Measurements from ENCODE around the gene TBC1D19.

Gene TBC1D19

GRCh38 chr4:26785810-26786209 lies 201.9 kb downstream of the TBC1D19 start:
- no peak for DNase-seq

DNA sequence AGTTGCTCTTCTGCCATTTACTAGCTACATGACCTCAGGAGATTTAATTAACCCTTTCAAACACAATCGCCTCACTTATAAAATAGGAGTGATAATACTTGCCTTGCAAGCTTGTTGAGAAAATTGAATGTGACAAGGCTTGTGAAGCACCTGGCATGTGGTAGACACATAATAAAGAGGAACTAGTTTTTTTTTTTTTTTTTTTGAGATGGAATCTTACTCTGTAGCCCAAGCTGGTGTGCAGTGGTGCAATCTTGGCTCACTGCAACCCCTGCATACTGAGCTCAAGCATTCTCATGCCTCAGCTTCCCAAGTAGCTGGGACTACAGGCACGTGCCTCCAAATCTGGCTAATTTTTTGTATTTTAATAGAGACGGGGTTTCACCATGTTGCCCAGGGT lies 203.0 kb downstream of the TBC1D19 start:
- DNase-seq = no peak

GRCh38 chr4:26787461-26788340 lies 203.8 kb downstream of the TBC1D19 start:
- DNase-seq = peak; percentile 63

GRCh38 chr4:26788341-26788733 lies 204.5 kb downstream of the TBC1D19 start:
- DNase-seq = no peak

GRCh38 chr4:26789208-26789607 lies 205.3 kb downstream of the TBC1D19 start:
- no peak for DNase-seq

DNA sequence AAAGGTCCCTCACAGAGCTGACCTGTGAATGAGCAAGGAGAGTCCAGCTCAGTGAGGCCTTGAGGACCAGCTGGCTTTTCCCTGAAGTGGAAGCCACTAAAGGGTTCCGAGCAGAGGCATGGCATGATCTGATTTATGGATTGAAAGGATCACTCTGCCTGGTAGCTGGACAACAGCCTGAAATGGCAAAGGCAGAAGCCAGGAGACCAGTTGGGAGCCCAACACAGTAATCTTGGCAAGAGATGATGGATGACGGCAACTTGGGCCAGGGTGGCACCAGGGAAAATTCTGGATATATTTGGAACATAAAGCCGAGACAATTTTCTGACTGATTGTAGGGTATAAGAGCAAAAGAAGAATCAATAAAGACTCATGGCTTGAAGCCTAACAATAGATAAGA lies 207.5 kb downstream of the TBC1D19 start:
- DNase-seq = no peak

GRCh38 chr4:26792639-26793038 lies 208.8 kb downstream of the TBC1D19 start:
- no peak for DNase-seq

GRCh38 chr4:26793735-26794134 lies 209.9 kb downstream of the TBC1D19 start:
- no peak for DNase-seq

GRCh38 chr4:26796081-26796480 lies 212.2 kb downstream of the TBC1D19 start:
- no peak for DNase-seq

DNA sequence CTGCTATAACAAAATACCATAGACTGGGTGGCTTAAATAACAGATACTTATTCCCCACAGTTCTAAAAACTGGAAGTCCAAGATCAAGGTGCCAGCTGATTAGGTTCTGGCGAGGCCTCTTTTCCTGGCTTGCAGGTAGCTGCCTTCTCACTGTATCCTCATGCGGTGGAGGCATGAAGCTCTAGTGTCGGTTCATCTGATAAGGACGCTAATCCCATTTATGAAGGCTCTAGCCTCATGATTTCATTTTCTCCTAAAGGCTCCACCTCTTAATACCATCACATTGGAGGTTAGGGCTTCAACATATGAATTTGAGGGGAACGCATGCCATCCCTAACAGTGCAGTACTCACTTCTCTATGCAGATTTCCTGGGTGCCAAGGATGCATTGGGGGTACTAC lies 218.9 kb downstream of the TBC1D19 start:
- DNase-seq = no peak

DNA sequence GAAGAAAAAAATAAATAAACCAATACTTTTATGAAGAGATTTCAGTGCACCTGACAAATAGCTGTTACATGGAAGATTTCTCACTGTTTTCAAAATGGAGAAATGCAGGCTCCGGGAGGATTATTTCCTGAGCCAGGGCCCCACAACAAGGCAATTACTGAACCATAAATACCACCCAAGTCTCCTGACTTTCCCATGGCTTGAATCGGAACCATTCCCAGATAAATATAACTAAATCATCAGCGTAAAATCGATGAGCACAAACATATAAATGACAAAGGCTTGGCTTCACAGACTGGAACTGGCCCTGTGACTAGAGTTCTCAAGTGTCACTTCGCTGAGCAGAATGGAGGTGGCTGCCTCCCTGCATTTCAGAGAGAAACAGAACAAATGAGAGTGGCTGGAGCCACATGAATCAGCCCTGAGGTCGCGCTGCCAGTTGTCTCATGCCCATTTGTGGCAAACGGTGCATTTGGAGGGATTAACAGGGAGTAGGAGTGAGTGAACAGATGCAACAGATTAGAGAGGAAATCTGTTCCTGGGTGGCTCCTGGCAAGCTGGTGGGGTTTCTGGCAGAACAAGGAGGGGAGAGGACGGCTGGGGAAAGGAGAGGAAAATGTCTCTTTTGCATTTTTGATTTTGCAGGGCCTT lies 219.5 kb downstream of the TBC1D19 start:
- DNase-seq = no peak

DNA sequence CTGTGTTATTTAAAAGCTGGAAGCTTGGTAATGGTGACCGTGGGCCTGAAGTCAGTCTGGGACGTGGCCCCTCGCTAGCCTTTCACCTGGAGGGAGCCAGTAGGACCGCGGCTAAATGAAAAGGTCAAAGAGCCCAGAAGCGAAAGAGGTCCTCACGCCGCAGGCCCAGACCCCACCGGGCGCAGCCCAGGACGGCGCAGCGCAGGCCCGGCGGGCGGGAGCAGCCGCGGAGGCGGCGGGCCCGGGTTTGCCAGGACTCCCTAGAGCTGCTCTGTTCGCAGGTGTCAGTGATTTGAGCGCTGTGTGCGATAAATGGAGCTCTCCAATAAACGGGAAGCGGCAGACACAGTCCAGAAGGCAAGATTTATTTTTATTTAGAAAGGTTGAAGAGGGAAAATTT lies 220.6 kb downstream of the TBC1D19 start:
- DNase-seq = no peak

GRCh38 chr4:26804925-26805324 lies 221.0 kb downstream of the TBC1D19 start:
- DNase-seq = no peak
